Ovary (tissue), 3 donors: ENCODE results near the gene ADA.

Source experiments
- CTCF ChIP-seq, 3 donors: fragments of 450-650 bp in 2 of 3; fragments of 200-600 bp in 1 of 3; IDR thresholded peaks; one replicate each; pipeline versions ENCODE4 v1.5.1 to v1.8.0; 2016 to 2022; ENCODE audit warnings: antibody characterized with exemption in 3 of 3, mild to moderate bottlenecking in 1 of 3
- EP300 ChIP-seq: sonication (generic); formaldehyde crosslinking; IDR thresholded peaks from one replicate; pipeline ENCODE4 v1.6.1; 2017; ENCODE audit warnings: antibody characterized with exemption
- POLR2A ChIP-seq: fragments of 450-650 bp; IDR thresholded peaks from one replicate; pipeline ENCODE4 v1.6.1; 2017; ENCODE audit warnings: antibody characterized with exemption, mild to moderate bottlenecking, moderate library complexity
- donor health status: DM: no; HTN: no; CAD: no.

GRCh38 chr20:44648579-44648978 is 2.9 kb downstream of the ADA start:
- TF ChIP-seq CTCF (IDR thresholded peaks at IDR 0.05) (no peak), EP300 (no peak), POLR2A (no peak)
